KMS-11 (cell line): ENCODE data around the gene LONP2.
"Not testable (repeated sequence)": the region's sequence is repeated elsewhere in the genome, so short reads cannot be mapped to it uniquely, and the experiment has no call there.

Experiments
- H2AFZ ChIP-seq: fragments of 200-600 bp; sonication (generic); 2 replicates; pipeline ENCODE4 v1.6.1; 2016; ENCODE audit warnings: antibody characterized with exemption, mixed run types, low read depth
- H3K27ac ChIP-seq: fragments of 200-600 bp; sonication (generic); 2 replicates; pipeline ENCODE4 v1.6.1; 2016; ENCODE audit warnings: mild to moderate bottlenecking, mixed run types
- H3K27me3 ChIP-seq: fragments of 200-600 bp; sonication (generic); 2 replicates; pipeline ENCODE4 v1.6.1; 2017; ENCODE audit warnings: mild to moderate bottlenecking, low read depth, mixed run types, moderate library complexity; ENCODE audit not compliant: insufficient read depth
- H3K36me3 ChIP-seq: fragments of 200-600 bp; sonication (generic); 2 replicates; pipeline ENCODE4 v1.6.1; 2017; ENCODE audit warnings: mild to moderate bottlenecking, mixed run types; ENCODE audit not compliant: insufficient read depth
- H3K4me1 ChIP-seq: fragments of 200-600 bp; sonication (generic); 2 replicates; pipeline ENCODE4 v1.6.1; 2016; ENCODE audit warnings: mild to moderate bottlenecking, low read depth, mixed run types; ENCODE audit not compliant: poor library complexity, severe bottlenecking
- H3K4me2 ChIP-seq: fragments of 200-600 bp; sonication (generic); 2 replicates; pipeline ENCODE4 v1.7.0; 2016; ENCODE audit warnings: mild to moderate bottlenecking, mixed run types
- H3K4me3 ChIP-seq: fragments of 200-600 bp; sonication (generic); IDR thresholded peaks from 2 replicates; pipeline ENCODE4 v1.6.1; 2017; ENCODE audit warnings: low read depth, low read length, mixed read lengths; ENCODE audit not compliant: insufficient read depth
- H3K79me2 ChIP-seq: fragments of 200-600 bp; sonication (generic); 2 replicates; pipeline ENCODE4 v1.6.1; 2016; ENCODE audit warnings: low read depth, mixed run types; ENCODE audit not compliant: insufficient read depth
- H3K9ac ChIP-seq: fragments of 200-600 bp; sonication (generic); 2 replicates; pipeline ENCODE4 v1.6.1; 2016; ENCODE audit warnings: mild to moderate bottlenecking, mixed run types
- H4K20me1 ChIP-seq: fragments of 200-600 bp; sonication (generic); 2 replicates; pipeline ENCODE4 v1.6.1; 2016; ENCODE audit warnings: mild to moderate bottlenecking, mixed run types; ENCODE audit not compliant: insufficient read depth
- CTCF ChIP-seq: fragments of 200-600 bp; sonication (generic); conservative IDR thresholded peaks from 2 replicates; pipeline ENCODE4 v1.6.1; 2017; ENCODE audit warnings: low read depth, mild to moderate bottlenecking, antibody characterized with exemption, low read length, moderate library complexity, mixed read lengths

Gene LONP2

GRCh38 chr16:48371393-48371780 is 127.3 kb downstream of the LONP2 start:
- Histone ChIP-seq H3K36me3 (no peaks in the 10 kb centered on the region), H3K9ac (no peak overlapping the region), H3K27ac (no peak overlapping the region), H2AFZ (no peak overlapping the region), H3K4me3 (no peak overlapping the region), H3K4me1 (peaks cover 39% of the 10 kb centered on the region), H3K79me2 (peaks cover 97% of the 10 kb centered on the region), H4K20me1 (peaks cover 23% of the 10 kb centered on the region), H3K4me2 (no peak overlapping the region), H3K27me3 (no peaks in the 10 kb centered on the region)
- no peak for TF ChIP-seq CTCF

GRCh38 chr16:48372744-48373143 is 128.6 kb downstream of the LONP2 start:
- Histone ChIP-seq H3K9ac (no peak overlapping the region), H4K20me1 (peaks cover 24% of the 10 kb centered on the region), H3K27me3 (no peaks in the 10 kb centered on the region), H3K4me2 (no peak overlapping the region), H3K79me2 (peaks cover 98% of the 10 kb centered on the region), H2AFZ (no peak overlapping the region), H3K27ac (no peak overlapping the region), H3K4me1 (peaks cover 37% of the 10 kb centered on the region), H3K36me3 (no peaks in the 10 kb centered on the region), H3K4me3 (no peak overlapping the region)
- TF ChIP-seq CTCF: no peak

DNA sequence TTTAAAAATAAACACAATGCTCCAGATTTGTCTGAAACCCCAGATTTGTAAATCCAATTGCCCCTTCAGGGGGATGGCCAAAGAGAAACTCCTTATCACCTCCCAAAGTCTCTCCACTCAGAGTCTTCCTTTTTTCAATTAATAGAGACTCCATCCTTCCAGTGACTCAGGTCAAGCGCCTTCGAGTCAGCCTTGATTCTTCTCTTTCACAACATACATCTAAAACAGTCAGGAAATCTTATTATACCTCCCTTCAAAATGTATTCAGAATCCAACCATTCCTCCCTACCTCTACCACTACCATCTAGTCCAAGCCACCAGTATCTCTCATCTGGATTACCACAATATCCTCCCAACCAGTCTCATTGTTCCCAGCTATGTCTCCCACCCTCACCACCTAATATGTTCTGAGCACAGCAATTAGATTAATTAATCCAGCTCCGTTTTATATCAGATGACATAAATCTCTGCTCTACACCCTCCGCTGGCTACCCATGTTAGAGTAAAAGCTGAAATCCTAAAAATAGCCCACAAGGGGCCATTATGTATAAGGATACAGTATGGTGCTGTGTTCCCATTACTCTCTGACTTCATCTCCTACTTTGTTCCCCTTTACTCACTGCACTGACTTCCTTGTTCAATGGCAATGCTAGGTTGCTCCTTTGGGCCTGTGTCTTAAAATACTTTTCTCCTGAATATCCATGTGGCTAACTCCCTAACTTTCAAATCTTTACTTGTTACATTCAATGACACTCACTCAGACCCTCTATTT is 129.3 kb downstream of the LONP2 start:
- Histone ChIP-seq H3K4me3 (no peak overlapping the region), H3K27ac (no peak overlapping the region), H2AFZ (no peak overlapping the region), H3K4me2 (no peak overlapping the region), H4K20me1 (peaks cover 23% of the 10 kb centered on the region), H3K36me3 (no peaks in the 10 kb centered on the region), H3K4me1 (peaks cover 31% of the 10 kb centered on the region), H3K9ac (no peak overlapping the region), H3K79me2 (peaks cover 98% of the 10 kb centered on the region), H3K27me3 (no peaks in the 10 kb centered on the region)
- TF ChIP-seq CTCF: no peak

DNA sequence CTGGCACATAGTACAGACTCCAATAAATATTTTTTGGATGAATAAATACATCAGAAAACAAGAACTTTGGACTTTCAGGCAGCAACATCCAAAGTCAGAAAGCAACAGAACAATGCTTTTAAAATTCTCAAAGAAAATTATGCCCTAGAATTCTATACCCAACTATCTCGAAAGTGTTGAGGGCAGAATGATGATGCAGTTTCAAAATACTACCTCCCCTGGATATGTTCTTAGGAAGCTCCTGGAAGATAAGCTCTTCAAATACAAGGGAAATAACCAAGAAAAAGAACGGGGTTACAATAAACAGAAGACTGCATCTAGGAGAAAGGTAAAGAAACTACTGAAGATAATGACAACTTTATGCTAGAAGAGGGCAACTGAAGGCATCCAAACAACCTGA is 130.2 kb downstream of the LONP2 start:
- no peak overlapping the region for H3K27ac ChIP-seq
- H2AFZ ChIP-seq: no peak overlapping the region
- TF ChIP-seq CTCF: no peak
- H3K9ac ChIP-seq: no peak overlapping the region
- peaks cover 99% of the 10 kb centered on the region for H3K79me2 ChIP-seq
- H3K4me3 ChIP-seq: no peak overlapping the region
- peaks cover 23% of the 10 kb centered on the region for H4K20me1 ChIP-seq
- peaks cover 30% of the 10 kb centered on the region for H3K4me1 ChIP-seq
- no peaks in the 10 kb centered on the region for H3K36me3 ChIP-seq
- H3K4me2 ChIP-seq: no peak overlapping the region
- H3K27me3 ChIP-seq: no peaks in the 10 kb centered on the region

DNA sequence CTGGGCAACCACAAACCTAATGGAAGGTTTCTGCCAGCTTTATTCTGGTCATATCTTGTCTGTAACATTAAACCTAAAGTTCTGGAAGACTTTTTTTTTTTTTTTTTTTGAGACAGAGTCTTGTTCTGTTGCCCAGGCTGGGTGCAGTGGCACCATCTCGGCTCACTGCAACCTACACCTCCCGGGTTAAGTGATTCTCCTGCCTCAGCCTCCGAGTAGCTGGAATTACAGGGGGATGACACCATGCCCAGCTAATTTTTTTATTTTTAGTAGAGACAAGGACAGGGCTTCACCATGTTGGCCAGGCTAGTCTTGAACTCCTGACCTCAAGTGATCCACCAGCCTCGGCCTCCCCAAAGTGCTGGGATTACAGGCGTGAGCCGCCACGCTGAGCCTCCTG is 133.2 kb downstream of the LONP2 start:
- Histone ChIP-seq H3K79me2 (peaks cover 100% of the 10 kb centered on the region), H4K20me1 (peaks cover 21% of the 10 kb centered on the region), H3K4me1 (peaks cover 31% of the 10 kb centered on the region)
- H2AFZ ChIP-seq, H3K9ac ChIP-seq, H3K4me2 ChIP-seq, H3K36me3 ChIP-seq, H3K27ac ChIP-seq, H3K27me3 ChIP-seq, H3K4me3 ChIP-seq: not testable (repeated sequence)
